ENCODE results near the gene RNASE8.

Gene RNASE8

DNA sequence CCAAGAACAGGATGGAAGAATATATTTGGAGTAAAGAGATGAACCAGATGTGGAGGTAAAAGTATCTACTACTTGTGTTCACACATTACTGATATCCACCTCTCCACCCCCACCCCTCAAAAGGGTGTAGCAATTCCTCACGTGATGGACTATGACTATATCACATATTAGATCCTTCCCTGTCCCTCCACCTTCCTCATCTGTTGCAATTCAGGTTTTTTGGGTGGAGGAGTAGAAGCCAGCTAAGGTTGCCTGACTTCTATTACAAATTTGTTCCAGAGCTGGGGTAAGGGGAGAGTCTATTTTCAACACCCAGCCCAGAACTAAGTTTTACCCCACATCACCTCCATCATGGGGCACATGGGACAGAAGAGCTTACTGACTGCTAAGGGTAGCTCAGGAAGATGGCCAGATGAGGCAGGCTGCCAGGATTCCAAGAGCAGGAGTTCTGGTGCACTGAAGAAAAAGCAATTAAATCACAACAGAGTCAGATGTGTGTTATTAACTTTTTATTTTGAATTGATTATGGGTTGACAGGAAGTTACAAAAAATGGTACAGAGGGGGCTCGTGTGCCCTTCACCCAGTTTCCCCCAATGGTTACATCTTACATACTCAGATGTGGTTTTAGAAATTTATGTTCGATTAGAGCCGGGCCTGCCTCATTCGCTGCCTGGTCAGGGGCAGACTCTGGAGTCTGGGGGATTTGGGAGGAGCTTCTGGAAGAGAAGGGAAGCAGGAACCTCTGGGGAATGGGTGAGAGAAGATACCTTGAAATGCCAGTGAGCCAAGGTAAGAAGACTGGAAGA is 25.1 kb upstream of the RNASE8 start:
- DNase-seq (ENCODE audit: extremely low read depth, insufficient read length), result no peak
- Histone ChIP-seq H3K27me3 (replicated peaks; ENCODE audit: control insufficient read depth, insufficient read depth, low read length) (peaks cover 6% of the 10 kb centered on the region; the same call in 1 of the 2 replicates), H3K36me3 (ENCODE audit: control insufficient read depth, insufficient read depth, low read length) (no peaks in the 10 kb centered on the region), H3K4me3 (replicated peaks; ENCODE audit: low read depth, low read length) (no peak overlapping the region)
- TF ChIP-seq, protein P1, sequence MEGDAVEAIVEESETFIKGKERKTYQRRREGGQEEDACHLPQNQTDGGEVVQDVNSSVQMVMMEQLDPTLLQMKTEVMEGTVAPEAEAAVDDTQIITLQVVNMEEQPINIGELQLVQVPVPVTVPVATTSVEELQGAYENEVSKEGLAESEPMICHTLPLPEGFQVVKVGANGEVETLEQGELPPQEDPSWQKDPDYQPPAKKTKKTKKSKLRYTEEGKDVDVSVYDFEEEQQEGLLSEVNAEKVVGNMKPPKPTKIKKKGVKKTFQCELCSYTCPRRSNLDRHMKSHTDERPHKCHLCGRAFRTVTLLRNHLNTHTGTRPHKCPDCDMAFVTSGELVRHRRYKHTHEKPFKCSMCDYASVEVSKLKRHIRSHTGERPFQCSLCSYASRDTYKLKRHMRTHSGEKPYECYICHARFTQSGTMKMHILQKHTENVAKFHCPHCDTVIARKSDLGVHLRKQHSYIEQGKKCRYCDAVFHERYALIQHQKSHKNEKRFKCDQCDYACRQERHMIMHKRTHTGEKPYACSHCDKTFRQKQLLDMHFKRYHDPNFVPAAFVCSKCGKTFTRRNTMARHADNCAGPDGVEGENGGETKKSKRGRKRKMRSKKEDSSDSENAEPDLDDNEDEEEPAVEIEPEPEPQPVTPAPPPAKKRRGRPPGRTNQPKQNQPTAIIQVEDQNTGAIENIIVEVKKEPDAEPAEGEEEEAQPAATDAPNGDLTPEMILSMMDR (IDR thresholded peaks at IDR 0.05; ENCODE audit: insufficient read depth, low read length, poor library complexity, severe bottlenecking), result no peak

DNA sequence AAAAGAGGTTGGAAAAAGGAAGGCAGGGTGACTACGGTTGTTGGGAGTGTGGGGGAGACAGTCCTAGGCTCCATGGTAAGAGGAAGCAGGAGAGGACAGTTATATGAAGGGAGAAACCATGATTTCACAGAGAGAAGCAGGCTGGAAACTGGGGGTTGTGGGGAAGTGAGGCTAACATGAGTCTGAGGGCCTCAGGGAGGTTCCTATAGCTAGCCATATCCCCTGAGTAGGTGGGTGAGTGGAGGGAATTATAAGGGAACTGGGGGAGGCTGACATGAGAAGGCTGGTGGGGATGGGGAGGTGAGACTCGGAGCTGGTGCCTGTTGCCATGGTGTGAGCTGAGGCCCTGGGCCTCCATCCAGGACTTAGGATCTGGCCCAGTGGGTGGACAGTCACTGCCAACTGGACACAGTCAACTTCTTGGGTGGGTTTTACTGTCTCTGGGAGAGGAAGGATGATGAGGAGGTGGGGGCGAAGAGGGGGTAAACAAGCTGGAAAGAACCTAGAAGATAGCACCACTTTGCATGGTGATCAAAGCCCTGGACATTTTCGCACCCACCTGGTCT is 24.4 kb upstream of the RNASE8 start:
- DNase-seq (ENCODE audit: extremely low read depth, insufficient read length), result no peak
- Histone ChIP-seq H3K4me3 (replicated peaks; ENCODE audit: low read depth, low read length) (no peak overlapping the region), H3K27me3 (replicated peaks; ENCODE audit: control insufficient read depth, insufficient read depth, low read length) (peaks cover 4% of the 10 kb centered on the region; the same call in 1 of the 2 replicates), H3K36me3 (ENCODE audit: control insufficient read depth, insufficient read depth, low read length) (no peaks in the 10 kb centered on the region)
- TF ChIP-seq, protein P1 (IDR thresholded peaks at IDR 0.05; ENCODE audit: insufficient read depth, low read length, poor library complexity, severe bottlenecking), result no peak

DNA sequence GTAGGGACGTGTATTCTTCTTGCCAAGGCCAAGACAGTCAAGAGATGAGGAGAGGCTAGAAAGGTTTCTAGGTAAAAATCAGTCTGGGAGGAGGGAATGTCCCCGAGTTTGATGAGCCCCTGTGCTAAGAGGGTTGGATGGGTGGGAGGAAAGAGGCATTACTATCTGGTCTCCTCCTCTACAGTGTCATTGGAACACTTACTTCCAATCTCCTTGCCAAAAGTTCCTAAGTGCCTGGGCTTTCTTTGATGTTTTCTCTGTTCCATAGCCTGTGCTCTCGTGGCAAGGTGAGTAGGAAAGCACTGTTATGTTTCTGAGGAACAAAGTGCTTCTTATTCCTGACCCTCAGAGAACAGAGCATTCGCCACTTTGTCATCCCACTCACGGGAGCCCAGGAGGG is 22.9 kb upstream of the RNASE8 start, which contains the start of gene RNASE13:
Gene RNASE13, minus strand, starts transcription at position 101 of the 400 bp plus-strand sequence. CDS start 519 bp downstream, outside the sequence.
- peaks cover 4% of the 10 kb centered on the region; the same call in 1 of the 2 replicates for H3K27me3 ChIP-seq (replicated peaks; ENCODE audit: control insufficient read depth, insufficient read depth, low read length)
- no peaks in the 10 kb centered on the region for H3K36me3 ChIP-seq (ENCODE audit: control insufficient read depth, insufficient read depth, low read length)
- no peak for DNase-seq (ENCODE audit: extremely low read depth, insufficient read length)
- TF ChIP-seq, protein P1 (IDR thresholded peaks at IDR 0.05; ENCODE audit: insufficient read depth, low read length, poor library complexity, severe bottlenecking), result no peak
- no peak within 1 kb of the TSS for H3K4me3 ChIP-seq (replicated peaks; ENCODE audit: low read depth, low read length)

DNA sequence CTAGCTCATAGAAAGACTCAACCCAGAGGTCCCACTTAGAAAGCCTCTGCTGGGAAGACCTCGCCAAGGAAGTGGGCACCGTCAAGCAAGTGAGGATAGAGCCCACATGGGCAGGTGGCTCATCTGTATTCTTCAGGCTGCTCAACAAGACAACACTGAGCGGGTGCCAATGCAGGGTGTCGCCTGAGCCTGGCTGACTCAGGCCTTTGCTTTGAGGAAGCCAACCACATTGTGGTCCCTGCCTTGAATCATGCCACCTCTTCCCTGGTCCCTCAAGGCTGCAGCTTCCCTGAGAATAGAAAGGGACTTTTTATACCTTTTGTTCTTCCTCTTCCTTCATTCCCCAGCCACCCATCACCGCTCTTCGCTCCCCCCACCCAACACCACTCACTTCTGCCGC is 20.9 kb upstream of the RNASE8 start:
- Histone ChIP-seq H3K4me3 (replicated peaks; ENCODE audit: low read depth, low read length) (no peak overlapping the region), H3K36me3 (ENCODE audit: control insufficient read depth, insufficient read depth, low read length) (no peaks in the 10 kb centered on the region), H3K27me3 (replicated peaks; ENCODE audit: control insufficient read depth, insufficient read depth, low read length) (peaks cover 1% of the 10 kb centered on the region; the same call in 1 of the 2 replicates)
- TF ChIP-seq, protein P1 (IDR thresholded peaks at IDR 0.05; ENCODE audit: insufficient read depth, low read length, poor library complexity, severe bottlenecking), result no peak
- DNase-seq (ENCODE audit: extremely low read depth, insufficient read length), result no peak

DNA sequence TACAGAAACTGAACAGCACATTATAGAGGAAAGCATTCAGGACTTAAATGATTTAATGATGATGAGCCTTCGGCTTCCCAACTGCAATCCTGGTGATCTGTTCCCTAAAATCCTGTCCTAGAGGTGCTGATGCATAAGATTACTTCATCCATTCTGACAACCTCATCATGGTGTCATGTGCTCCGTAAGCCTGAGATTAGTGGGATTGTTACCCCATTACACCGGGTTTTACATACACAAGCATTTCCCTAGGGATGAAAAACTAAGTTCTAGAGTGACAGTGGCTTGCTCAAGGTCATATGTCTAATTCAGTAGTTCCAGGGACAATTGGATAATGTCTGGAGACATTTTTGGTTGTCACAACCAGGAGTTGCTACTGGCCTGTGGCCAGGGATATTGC is 20.5 kb upstream of the RNASE8 start:
- H3K27me3 ChIP-seq (replicated peaks; ENCODE audit: control insufficient read depth, insufficient read depth, low read length), result 0 out of 2 replicates have a peak, but pooled peaks cover 1% of the 10 kb centered on the region
- H3K36me3 ChIP-seq (ENCODE audit: control insufficient read depth, insufficient read depth, low read length), result no peaks in the 10 kb centered on the region
- no peak for DNase-seq (ENCODE audit: extremely low read depth, insufficient read length)
- TF ChIP-seq, protein P1 (IDR thresholded peaks at IDR 0.05; ENCODE audit: insufficient read depth, low read length, poor library complexity, severe bottlenecking), result no peak
- no peak overlapping the region for H3K4me3 ChIP-seq (replicated peaks; ENCODE audit: low read depth, low read length)
